ENCODE results near the gene VASN.

VASN gene

GRCh38 chr16:4428500-4428899, 56.9 kb downstream of the VASN start:
- peaks cover 22% of the 10 kb centered on the region for H3K36me3 ChIP-seq
- no peaks in the 10 kb centered on the region for H3K4me1 ChIP-seq
- H3K4me3 ChIP-seq (ENCODE audit: low read depth, low read length): no peak overlapping the region
- no peaks in the 10 kb centered on the region for H3K27me3 ChIP-seq
- no peak for DNase-seq
- TF ChIP-seq CTCF (IDR thresholded peaks at IDR 0.05; ENCODE audit: low read depth, low read length): no peak
- H3K9me3 ChIP-seq: no peaks in the 10 kb centered on the region

- no peaks in the 10 kb centered on the region for H3K27me3 ChIP-seq
- no peak overlapping the region for H3K4me3 ChIP-seq (ENCODE audit: low read depth, low read length)
- no peak for DNase-seq
- no peaks in the 10 kb centered on the region for H3K4me1 ChIP-seq
- H3K9me3 ChIP-seq: no peaks in the 10 kb centered on the region
- H3K36me3 ChIP-seq: peaks cover 40% of the 10 kb centered on the region
- TF ChIP-seq CTCF (IDR thresholded peaks at IDR 0.05; ENCODE audit: low read depth, low read length): no peak
Observed at GRCh38 chr16:4431023-4431422, 59.4 kb downstream of the VASN start.

Measured in BE2C (cell line).